ENCODE measurements around the gene HSPA1A.

GRCh38 chr6:31794294-31794865 lies 21.0 kb upstream of the HSPA1A start:
- no peak for TF ChIP-seq CTCF (conservative IDR thresholded peaks at IDR 0.05; ENCODE audit: low read length)
- TF ChIP-seq EZH2phosphoT487 (IDR thresholded peaks at IDR 0.05; ENCODE audit: borderline replicate concordance), result no peak
